NB4 (cell line): Measurements from ENCODE around the gene CAMKK1.
A peak's percentile ranks its signal among the peaks of the same experiment; 100 is the strongest.

ENCODE experiments used
- DNase-seq: peaks from one replicate; pipeline ENCODE4 v3.0.0; 2010; ENCODE audit warnings: low read depth
- H3K4me3 ChIP-seq: one replicate; pipeline ENCODE4 v1.5.1; 2011; ENCODE audit warnings: mild to moderate bottlenecking, low read depth, low read length, moderate library complexity
- MAX ChIP-seq: IDR thresholded peaks from 2 replicates; pipeline ENCODE4 v1.6.1; 2011; ENCODE audit warnings: low read depth, low read length
- MYC ChIP-seq: IDR thresholded peaks from 2 replicates; pipeline ENCODE4 v1.6.1; 2011; ENCODE audit warnings: low read depth, low read length
- POLR2A ChIP-seq: IDR thresholded peaks from 2 replicates; pipeline ENCODE4 v1.6.1; 2011; ENCODE audit warnings: mild to moderate bottlenecking; ENCODE audit not compliant: insufficient read length; ENCODE audit errors: extremely low read depth
- TF ChIP-seq, protein P1 (sequence below): IDR thresholded peaks from one replicate; pipeline ENCODE4 v1.5.1; 2012; ENCODE audit warnings: low read depth, low read length

The CAMKK1 gene

GRCh38 chr17:3893003-3893719 lies at the start of gene CAMKK1:
TSS of gene CAMKK1 (minus strand) at chr17:3893053. CDS start at chr17:3885687, 7,366 bp downstream.
- DNase-seq = peak; percentile 86
- peak within 1 kb of the TSS; percentile 36 for H3K4me3 ChIP-seq
- TF ChIP-seq, protein P1, sequence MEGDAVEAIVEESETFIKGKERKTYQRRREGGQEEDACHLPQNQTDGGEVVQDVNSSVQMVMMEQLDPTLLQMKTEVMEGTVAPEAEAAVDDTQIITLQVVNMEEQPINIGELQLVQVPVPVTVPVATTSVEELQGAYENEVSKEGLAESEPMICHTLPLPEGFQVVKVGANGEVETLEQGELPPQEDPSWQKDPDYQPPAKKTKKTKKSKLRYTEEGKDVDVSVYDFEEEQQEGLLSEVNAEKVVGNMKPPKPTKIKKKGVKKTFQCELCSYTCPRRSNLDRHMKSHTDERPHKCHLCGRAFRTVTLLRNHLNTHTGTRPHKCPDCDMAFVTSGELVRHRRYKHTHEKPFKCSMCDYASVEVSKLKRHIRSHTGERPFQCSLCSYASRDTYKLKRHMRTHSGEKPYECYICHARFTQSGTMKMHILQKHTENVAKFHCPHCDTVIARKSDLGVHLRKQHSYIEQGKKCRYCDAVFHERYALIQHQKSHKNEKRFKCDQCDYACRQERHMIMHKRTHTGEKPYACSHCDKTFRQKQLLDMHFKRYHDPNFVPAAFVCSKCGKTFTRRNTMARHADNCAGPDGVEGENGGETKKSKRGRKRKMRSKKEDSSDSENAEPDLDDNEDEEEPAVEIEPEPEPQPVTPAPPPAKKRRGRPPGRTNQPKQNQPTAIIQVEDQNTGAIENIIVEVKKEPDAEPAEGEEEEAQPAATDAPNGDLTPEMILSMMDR = no peak
- no peak for TF ChIP-seq MYC
- no peak for TF ChIP-seq POLR2A
- TF ChIP-seq MAX = no peak

DNA sequence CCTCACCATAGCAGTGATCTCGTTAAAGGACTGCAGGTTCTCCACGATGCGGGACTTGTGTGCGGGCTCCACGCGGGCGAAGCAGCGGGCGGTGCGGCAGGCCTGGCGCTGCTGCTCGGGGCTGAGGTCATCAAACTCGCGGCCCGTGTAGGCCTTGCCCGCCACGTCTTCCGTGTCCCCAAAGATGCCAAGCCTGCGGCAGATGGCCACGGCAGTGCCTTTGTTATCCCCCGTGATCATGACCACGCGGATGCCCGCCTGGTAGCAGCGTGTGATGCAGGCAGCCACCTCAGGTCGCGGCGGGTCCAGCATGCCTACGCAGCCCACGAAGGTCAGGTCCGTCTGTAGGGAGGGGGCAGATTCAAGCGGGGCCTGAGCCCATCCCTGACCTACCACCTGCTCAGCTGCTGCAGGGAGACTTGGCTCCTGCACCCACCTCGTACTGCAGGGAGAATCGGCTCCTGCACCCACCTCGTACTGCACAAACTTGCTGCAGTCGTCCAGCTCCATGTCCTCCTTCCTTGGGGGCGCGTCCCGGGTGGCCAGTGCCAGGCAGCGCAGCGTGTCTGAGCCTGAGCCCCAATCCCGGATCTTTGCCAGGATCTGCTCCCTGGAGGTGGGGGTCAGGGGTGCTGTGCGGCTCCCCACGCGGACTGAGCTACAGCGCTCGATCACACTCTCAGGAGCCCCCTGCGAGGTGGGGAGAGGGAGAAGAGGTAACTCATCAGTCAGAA lies 48.3 kb upstream of the CAMKK1 start:
- no peak for DNase-seq
- H3K4me3 ChIP-seq = no peak overlapping the region
- TF ChIP-seq, protein P1 = no peak
- TF ChIP-seq MAX = no peak
- no peak for TF ChIP-seq POLR2A
- TF ChIP-seq MYC = no peak

- DNase-seq = no peak
- TF ChIP-seq MYC = no peak
- no peak for TF ChIP-seq POLR2A
- TF ChIP-seq, protein P1 = no peak
- TF ChIP-seq MAX = no peak
- H3K4me3 ChIP-seq = no peak overlapping the region
These were observed 44.5 kb upstream of the CAMKK1 start for GRCh38 chr17:3937359-3937758.

DNA sequence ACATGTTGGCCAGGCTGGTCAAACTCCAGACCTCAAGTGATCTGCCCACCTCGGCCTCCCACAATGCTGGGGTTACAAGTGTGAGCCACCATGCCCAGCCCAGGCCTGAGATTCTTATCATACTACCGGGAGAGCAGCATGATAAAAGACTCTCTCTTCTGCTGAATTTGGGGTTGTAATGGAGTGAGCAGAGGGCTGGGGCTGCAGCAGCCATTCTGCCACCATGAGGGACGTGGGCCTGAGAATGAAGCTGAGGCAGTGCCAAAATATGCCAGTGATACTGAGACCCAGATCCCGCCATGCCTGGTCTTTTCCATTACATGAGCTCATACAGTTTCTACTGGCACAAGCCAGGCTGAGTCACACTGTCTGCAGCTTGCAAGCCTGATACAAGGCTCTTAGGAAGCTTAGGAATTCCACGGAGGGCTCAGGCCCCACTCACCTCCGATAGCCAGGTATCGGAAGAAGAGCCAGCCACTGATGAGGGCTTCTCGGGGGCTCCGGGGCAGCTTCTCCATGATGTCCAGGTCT lies 43.0 kb upstream of the CAMKK1 start:
- DNase-seq = no peak

DNA sequence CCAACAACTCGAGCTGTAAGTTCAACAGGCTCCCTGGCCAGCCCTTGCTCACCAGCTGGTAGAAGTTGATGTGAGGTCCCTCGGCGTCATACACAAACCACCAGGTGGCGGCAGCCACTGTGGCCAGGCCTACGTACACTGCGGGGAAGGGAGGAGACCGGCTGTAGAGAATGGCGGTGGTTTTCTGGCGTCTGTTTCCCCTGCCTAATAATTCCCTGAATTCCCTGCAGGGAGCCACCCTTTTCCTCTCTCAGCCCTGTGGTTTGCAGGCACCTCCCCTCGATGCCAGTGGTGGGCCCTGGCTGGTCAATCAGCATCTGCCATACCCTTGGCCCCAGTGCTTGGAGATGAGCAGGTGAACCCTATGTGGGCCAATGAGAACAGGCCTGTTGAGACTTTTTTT lies 42.3 kb upstream of the CAMKK1 start:
- TF ChIP-seq, protein P1 = peak; percentile 33
- no peak for TF ChIP-seq MYC
- no peak overlapping the region for H3K4me3 ChIP-seq
- DNase-seq = peak; percentile 59

More for the DNA sequence above, 43.0 kb upstream of the CAMKK1 start:
- TF ChIP-seq MAX = no peak
- TF ChIP-seq POLR2A = no peak
- TF ChIP-seq, protein P1 = no peak
- TF ChIP-seq MYC = no peak
- H3K4me3 ChIP-seq = no peak overlapping the region
